Measurements from ENCODE around the gene PCSK7. TPM values are rescaled to one million over a fixed set of nuclear protein-coding genes. Genes with fewer than 3 reads are reported as not detected.

PCSK7 gene
- total and polyA plus RNA-seq, 2 of the 8 experiments (the other 6 are each of a cell fraction or from before 2014, with no cell fraction given): 23.4 to 38.5 TPM

GRCh38 chr11:117178210-117179034 lies 53.5 kb downstream of the PCSK7 start, which contains the start of gene SIDT2:
TSS of gene SIDT2 (plus strand) at chr11:117178743. CDS start at chr11:117179264, 521 bp downstream.
- Histone ChIP-seq H3K23me2 (ENCODE audit: low read depth, low read length) (peaks cover 11% of the 10 kb centered on the region), H2BK15ac (ENCODE audit: low read length) (no peak within 1 kb of the TSS), H3K79me1 (ENCODE audit: low read depth, low read length) (no peaks in the 10 kb centered on the region; the same call in 1 of the 2 replicates), H3K18ac (ENCODE audit: extremely low read depth, low read length) (no peak within 1 kb of the TSS; the same call in 1 of the 2 replicates), H3K27ac (ENCODE audit: low read depth, low read length) (peak within 1 kb of the TSS; percentile 16; the same call in 1 of the 2 replicates), H3K14ac (ENCODE audit: insufficient read length) (no peak within 1 kb of the TSS), H3K23ac (ENCODE audit: insufficient read length) (no peak within 1 kb of the TSS), H4K20me1 (replicated peaks in 1 of 2; ENCODE audit: control insufficient read depth in 1 of 2, insufficient read depth in 2 of 2, low read length in 2 of 2) (peaks cover 1 to 4% of the 10 kb centered on the region in 2 experiments), H3K4me1 (replicated peaks in 1 of 4; ENCODE audit: control insufficient read depth in 3 of 4, insufficient read depth in 4 of 4, low read length in 3 of 4) (peaks cover 6 to 16% (median 12%) of the 10 kb centered on the region in 4 experiments), H2BK120ac (replicated peaks; ENCODE audit: low read depth, low read length) (no peak within 1 kb of the TSS), H4K91ac (replicated peaks; ENCODE audit: insufficient read length, low read length) (no peak within 1 kb of the TSS), H3K56ac (replicated peaks; ENCODE audit: insufficient read length, low read depth, low read length) (no peak within 1 kb of the TSS), H3K27me3 (replicated peaks in 1 of 4; ENCODE audit: control insufficient read depth in 3 of 4, extremely low read depth in 1 of 4, insufficient read depth in 3 of 4, low read length in 3 of 4) (no peaks in the 10 kb centered on the region), H3K4ac (replicated peaks; ENCODE audit: insufficient read length, low read depth, low read length) (no peak within 1 kb of the TSS), H3K9ac (replicated peaks in 1 of 4; ENCODE audit: extremely low read depth in 1 of 4, low read depth in 3 of 4, low read length in 3 of 4) (peak within 1 kb of the TSS; percentile 34 to 74 (median 65)), H4K8ac (ENCODE audit: extremely low read depth, insufficient read depth, low read length) (peak within 1 kb of the TSS; percentile 76; the same call in 1 of the 2 replicates), H2BK12ac (ENCODE audit: low read depth, low read length) (0 out of 2 replicates have a peak within 1 kb of the TSS, but pooled peaks have one; percentile 53), H2AFZ (ENCODE audit: low read length) (peak within 1 kb of the TSS; percentile 58; the same call in 1 of the 2 replicates), H2BK5ac (ENCODE audit: low read depth, low read length) (peak within 1 kb of the TSS; percentile 63; the same call in 1 of the 2 replicates), H3K4me3 (ENCODE audit: extremely low read depth in 1 of 4, insufficient read depth in 2 of 4, low read depth in 3 of 4, low read length in 4 of 4) (peak within 1 kb of the TSS; percentile 79 to 89 (median 82)), H2AK5ac (ENCODE audit: low read depth, low read length) (no peak within 1 kb of the TSS), H3K9me3 (ENCODE audit: insufficient read depth in 2 of 2, low read depth in 1 of 2, low read length in 1 of 2) (no peaks in the 10 kb centered on the region), H2BK20ac (ENCODE audit: low read length) (no peak within 1 kb of the TSS), H4K5ac (ENCODE audit: insufficient read length, low read depth, low read length) (peak within 1 kb of the TSS; percentile 60), H3K79me2 (ENCODE audit: control insufficient read depth in 1 of 2, insufficient read depth in 2 of 2, low read length in 2 of 2) (no peaks in the 10 kb centered on the region), H3K36me3 (ENCODE audit: control insufficient read depth in 2 of 4, insufficient read depth in 4 of 4, low read length in 3 of 4) (peaks cover 0 to 4% (median 3%) of the 10 kb centered on the region in 4 experiments; a peak in 2 of 8 replicates), H3K4me2 (ENCODE audit: insufficient read depth in 1 of 2, low read depth in 2 of 2, low read length in 2 of 2) (peak within 1 kb of the TSS; percentile 87 to 96)
- peak; percentile 86 to 92 for DNase-seq (ENCODE audit: low read depth in 1 of 2, low spot score in 2 of 2)
- 5% methylated on average over 41 of the region's 51 CpGs; no CpG with 5 or more reads in 1 of the 2 experiments for WGBS, 2 experiments (ENCODE audit: extremely low coverage in 1 of 2, insufficient coverage in 1 of 2, insufficient read length in 1 of 2, insufficient replicate concordance in 2 of 2, low coverage in 1 of 2, low lambda C conversion rate in 2 of 2, missing lambda C conversion rate in 1 of 2)
- CTCF ChIA-PET (ENCODE audit: partially characterized antibody): interaction anchor here (0.5 to 14.0 kb wide), 8 partner anchors 14 to 377 kb away, joined by 3 to 359 read pairs (median 4); partner anchors contain the start of genes PAFAH1B2, PCSK7, RNF214 and TAGLN
- POLR2A ChIA-PET (ENCODE audit: partially characterized antibody): interaction anchor here (0.7 to 12.6 kb wide), 12 partner anchors 8 to 56 kb away, joined by 4 to 153 read pairs (median 5); partner anchors contain the start of genes PAFAH1B2, PCSK7, RNF214 and TAGLN
- FAIRE-seq: peak; percentile 75
- TF ChIP-seq FOSL1 (IDR thresholded peaks at IDR 0.05; ENCODE audit: insufficient read depth, low read depth, low read length) (0 out of 2 replicates have a peak, but pooled peaks have one; percentile 11), CBX5 (IDR thresholded peaks at IDR 0.05; ENCODE audit: low read depth, low read length) (no peak), CTBP2 (IDR thresholded peaks at IDR 0.05; ENCODE audit: borderline replicate concordance, insufficient read depth, insufficient read length, low read length) (no peak), KDM4A (IDR thresholded peaks at IDR 0.05; ENCODE audit: low read depth, low read length, severe bottlenecking) (no peak), RFX5 (IDR thresholded peaks at IDR 0.05; ENCODE audit: borderline replicate concordance, low read depth, low read length) (no peak), NANOG (IDR thresholded peaks at IDR 0.05; ENCODE audit: insufficient read depth, low read depth, low read length, poor library complexity, severe bottlenecking) (no peak), POU5F1 (IDR thresholded peaks at IDR 0.05; ENCODE audit: low read depth, low read length) (no peak), EGR1 (IDR thresholded peaks at IDR 0.05; ENCODE audit: borderline replicate concordance, low read depth, low read length) (no peak), BCL11A (IDR thresholded peaks at IDR 0.05; ENCODE audit: low read depth in 2 of 2, low read length in 2 of 2) (no peak)

Measured in H1 (cell line).